ENCODE data around the gene NAA10. TPM values are rescaled to one million over a fixed set of nuclear protein-coding genes. Genes with fewer than 3 reads are reported as not detected.

The NAA10 gene
- polyA plus RNA-seq, 2 of the 4 experiments (the other 2 are of a cell fraction), result 63.5 to 230 TPM

DNA sequence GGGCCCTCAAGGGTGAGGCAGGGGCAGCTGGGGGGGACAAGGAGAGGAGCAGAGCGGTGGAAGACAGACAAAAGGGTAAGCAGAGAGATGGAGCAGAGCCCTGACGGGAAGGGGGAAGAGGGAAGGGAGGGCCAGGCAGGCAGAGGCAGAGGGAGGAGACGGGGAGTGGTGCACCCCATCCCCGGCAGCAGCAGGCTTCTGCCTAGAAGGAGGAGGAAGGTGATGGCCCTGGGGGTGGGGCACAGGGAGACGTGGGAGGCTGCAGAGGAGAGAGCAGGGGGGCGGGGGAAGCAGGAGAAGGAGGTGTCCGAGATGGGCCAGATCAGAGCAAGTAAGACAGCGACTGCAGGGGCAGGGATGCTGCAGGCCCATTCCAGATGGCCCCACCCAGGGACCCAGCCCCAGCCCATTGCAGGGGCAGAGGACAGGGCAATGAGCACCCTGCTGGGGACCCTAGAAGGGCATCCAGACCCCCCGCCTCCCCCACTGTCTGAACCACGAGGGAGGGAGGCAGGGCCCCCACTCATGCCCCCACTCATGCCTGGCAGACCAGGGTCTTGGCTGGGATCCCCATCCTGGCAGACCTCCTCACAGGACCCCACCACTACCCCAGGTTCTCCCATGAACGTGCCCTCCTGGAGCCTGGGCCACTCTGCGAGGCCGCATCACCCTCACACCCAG is 51.5 kb downstream of the NAA10 start:
- Histone ChIP-seq H3K27ac (no peak overlapping the region), H3K4me3 (no peak overlapping the region), H3K4me1 (peaks cover 21% of the 10 kb centered on the region), H3K9me3 (no peaks in the 10 kb centered on the region), H3K4me2 (no peak overlapping the region)
- TF ChIP-seq HEYL (CRISPR knock-in tag; IDR thresholded peaks at IDR 0.05) (no peak), NFE2L2 (conservative IDR thresholded peaks at IDR 0.05; ENCODE audit: low read length) (no peak), NPAS2 (CRISPR knock-in tag; IDR thresholded peaks at IDR 0.05; ENCODE audit: borderline replicate concordance) (no peak), FOSB (CRISPR knock-in tag; IDR thresholded peaks at IDR 0.05) (no peak), HOXB13 (CRISPR knock-in tag; IDR thresholded peaks at IDR 0.05; ENCODE audit: low read depth) (no peak), CHD4 (IDR thresholded peaks at IDR 0.05; ENCODE audit: borderline replicate concordance) (no peak), TP53 (CRISPR knock-in tag; IDR thresholded peaks at IDR 0.05) (no peak), RFX5 (IDR thresholded peaks at IDR 0.05) (no peak), RNF2 (IDR thresholded peaks at IDR 0.05; ENCODE audit: borderline replicate concordance, low read depth) (no peak), HOXB5 (CRISPR knock-in tag; IDR thresholded peaks at IDR 0.05) (no peak), PHF8 (IDR thresholded peaks at IDR 0.05; ENCODE audit: borderline replicate concordance, low read depth) (no peak), EHMT2 (IDR thresholded peaks at IDR 0.05; ENCODE audit: low read depth) (no peak), MAZ (IDR thresholded peaks at IDR 0.05; ENCODE audit: borderline replicate concordance, low read depth, low read length) (no peak), HDAC2 (IDR thresholded peaks at IDR 0.05) (no peak)
- TF ChIP-seq, protein P1, sequence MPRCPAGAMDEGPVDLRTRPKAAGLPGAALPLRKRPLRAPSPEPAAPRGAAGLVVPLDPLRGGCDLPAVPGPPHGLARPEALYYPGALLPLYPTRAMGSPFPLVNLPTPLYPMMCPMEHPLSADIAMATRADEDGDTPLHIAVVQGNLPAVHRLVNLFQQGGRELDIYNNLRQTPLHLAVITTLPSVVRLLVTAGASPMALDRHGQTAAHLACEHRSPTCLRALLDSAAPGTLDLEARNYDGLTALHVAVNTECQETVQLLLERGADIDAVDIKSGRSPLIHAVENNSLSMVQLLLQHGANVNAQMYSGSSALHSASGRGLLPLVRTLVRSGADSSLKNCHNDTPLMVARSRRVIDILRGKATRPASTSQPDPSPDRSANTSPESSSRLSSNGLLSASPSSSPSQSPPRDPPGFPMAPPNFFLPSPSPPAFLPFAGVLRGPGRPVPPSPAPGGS (IDR thresholded peaks at IDR 0.05), result no peak
- TF ChIP-seq, protein P2, sequence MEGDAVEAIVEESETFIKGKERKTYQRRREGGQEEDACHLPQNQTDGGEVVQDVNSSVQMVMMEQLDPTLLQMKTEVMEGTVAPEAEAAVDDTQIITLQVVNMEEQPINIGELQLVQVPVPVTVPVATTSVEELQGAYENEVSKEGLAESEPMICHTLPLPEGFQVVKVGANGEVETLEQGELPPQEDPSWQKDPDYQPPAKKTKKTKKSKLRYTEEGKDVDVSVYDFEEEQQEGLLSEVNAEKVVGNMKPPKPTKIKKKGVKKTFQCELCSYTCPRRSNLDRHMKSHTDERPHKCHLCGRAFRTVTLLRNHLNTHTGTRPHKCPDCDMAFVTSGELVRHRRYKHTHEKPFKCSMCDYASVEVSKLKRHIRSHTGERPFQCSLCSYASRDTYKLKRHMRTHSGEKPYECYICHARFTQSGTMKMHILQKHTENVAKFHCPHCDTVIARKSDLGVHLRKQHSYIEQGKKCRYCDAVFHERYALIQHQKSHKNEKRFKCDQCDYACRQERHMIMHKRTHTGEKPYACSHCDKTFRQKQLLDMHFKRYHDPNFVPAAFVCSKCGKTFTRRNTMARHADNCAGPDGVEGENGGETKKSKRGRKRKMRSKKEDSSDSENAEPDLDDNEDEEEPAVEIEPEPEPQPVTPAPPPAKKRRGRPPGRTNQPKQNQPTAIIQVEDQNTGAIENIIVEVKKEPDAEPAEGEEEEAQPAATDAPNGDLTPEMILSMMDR (IDR thresholded peaks at IDR 0.05), result no peak
- TF ChIP-seq, protein P3, sequence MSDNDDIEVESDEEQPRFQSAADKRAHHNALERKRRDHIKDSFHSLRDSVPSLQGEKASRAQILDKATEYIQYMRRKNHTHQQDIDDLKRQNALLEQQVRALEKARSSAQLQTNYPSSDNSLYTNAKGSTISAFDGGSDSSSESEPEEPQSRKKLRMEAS (IDR thresholded peaks at IDR 0.05), result no peak
- TF ChIP-seq, protein P4, sequence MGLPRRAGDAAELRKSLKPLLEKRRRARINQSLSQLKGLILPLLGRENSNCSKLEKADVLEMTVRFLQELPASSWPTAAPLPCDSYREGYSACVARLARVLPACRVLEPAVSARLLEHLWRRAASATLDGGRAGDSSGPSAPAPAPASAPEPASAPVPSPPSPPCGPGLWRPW (IDR thresholded peaks at IDR 0.05), result no peak
- FAIRE-seq, result no peak
- DNase-seq (ENCODE audit: low read depth in 1 of 2, low spot score in 1 of 2), result no peak
- 80% methylated on average over 10 of the region's 13 CpGs for WGBS (ENCODE audit: missing lambda C conversion rate)
- POLR2A ChIA-PET, result no interaction called here
- ATAC-seq, result peak in 1 of 2 experiments; percentile 10; a peak in 2 of 6 replicates
- CTCF ChIA-PET, result interaction anchor here (0.5 to 2.4 kb wide), 7 partner anchors 9 to 888 kb away, joined by 3 to 15 read pairs (median 4); partner anchors contain the start of gene PLXNB3

DNA sequence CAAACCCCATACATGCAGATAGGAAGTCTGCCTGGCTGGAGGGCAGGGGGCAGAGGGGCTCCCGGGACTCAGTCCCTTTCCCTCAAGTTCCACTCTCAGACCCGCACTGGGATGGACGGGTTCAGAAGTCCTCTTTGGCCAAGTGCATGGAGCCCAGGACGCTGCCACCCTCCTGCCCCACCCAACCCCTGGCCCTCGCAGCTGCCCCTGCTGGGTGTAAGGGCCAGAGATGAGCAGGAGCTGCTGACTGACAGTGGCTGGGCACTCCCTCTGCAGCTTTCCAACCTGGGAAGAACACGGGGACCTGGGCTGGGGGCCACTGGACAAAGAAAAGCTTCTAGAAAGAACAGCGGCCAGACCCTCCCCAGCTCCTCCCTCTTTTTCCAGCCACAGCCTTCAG is 52.3 kb downstream of the NAA10 start:
- no CpG with 5 or more reads among the region's 7 CpGs for WGBS (ENCODE audit: missing lambda C conversion rate)
- H3K4me3 ChIP-seq, result no peak overlapping the region
- H3K4me1 ChIP-seq, result peaks cover 21% of the 10 kb centered on the region
- TF ChIP-seq BHLHE40 (IDR thresholded peaks at IDR 0.05; ENCODE audit: low read depth, low read length), result no peak
- TF ChIP-seq, protein P5, sequence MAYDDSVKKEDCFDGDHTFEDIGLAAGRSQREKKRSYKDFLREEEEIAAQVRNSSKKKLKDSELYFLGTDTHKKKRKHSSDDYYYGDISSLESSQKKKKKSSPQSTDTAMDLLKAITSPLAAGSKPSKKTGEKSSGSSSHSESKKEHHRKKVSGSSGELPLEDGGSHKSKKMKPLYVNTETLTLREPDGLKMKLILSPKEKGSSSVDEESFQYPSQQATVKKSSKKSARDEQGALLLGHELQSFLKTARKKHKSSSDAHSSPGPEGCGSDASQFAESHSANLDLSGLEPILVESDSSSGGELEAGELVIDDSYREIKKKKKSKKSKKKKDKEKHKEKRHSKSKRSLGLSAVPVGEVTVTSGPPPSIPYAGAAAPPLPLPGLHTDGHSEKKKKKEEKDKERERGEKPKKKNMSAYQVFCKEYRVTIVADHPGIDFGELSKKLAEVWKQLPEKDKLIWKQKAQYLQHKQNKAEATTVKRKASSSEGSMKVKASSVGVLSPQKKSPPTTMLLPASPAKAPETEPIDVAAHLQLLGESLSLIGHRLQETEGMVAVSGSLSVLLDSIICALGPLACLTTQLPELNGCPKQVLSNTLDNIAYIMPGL (CRISPR knock-in tag; IDR thresholded peaks at IDR 0.05; ENCODE audit: borderline replicate concordance), result no peak
- no peak for TF ChIP-seq TFCP2L1 (CRISPR knock-in tag; IDR thresholded peaks at IDR 0.05)
- no peak for TF ChIP-seq RAD21 (conservative IDR thresholded peaks at IDR 0.05 in 1 of 2, IDR thresholded peaks at IDR 0.05 in 1 of 2)
- no peak for TF ChIP-seq HOXB13 (CRISPR knock-in tag; IDR thresholded peaks at IDR 0.05; ENCODE audit: low read depth)
- no peak for TF ChIP-seq RCOR1 (IDR thresholded peaks at IDR 0.05; ENCODE audit: low read depth, low read length)
- TF ChIP-seq CBX2 (IDR thresholded peaks at IDR 0.05; ENCODE audit: borderline replicate concordance, low read depth), result no peak
- no peak for TF ChIP-seq ZNF302 (CRISPR knock-in tag; IDR thresholded peaks at IDR 0.05)
- H3K9me3 ChIP-seq, result no peaks in the 10 kb centered on the region
- FAIRE-seq (no peak), DNase-seq (ENCODE audit: low read depth in 1 of 2, low spot score in 1 of 2) (no peak), ATAC-seq (no peak)
- H3K27ac ChIP-seq, result no peak overlapping the region
- ChIA-PET POLR2A (no interaction called here), CTCF (interaction anchor here (1.2 kb wide), 1 partner anchor 9 kb away, joined by 3 read pairs; no protein-coding TSS in a partner anchor)
- H3K4me2 ChIP-seq, result no peak overlapping the region

Data from A549 (cell line).